H54 (cell line): Measurements from ENCODE around the gene USP4.

Source experiments
- DNase-seq: peaks from one replicate; pipeline ENCODE4 v3.0.0; 2011; ENCODE audit warnings: low spot score, mixed read lengths; ENCODE audit not compliant: insufficient read length
- FAIRE-seq: peaks from 3 replicates; lab custom pipeline; 2011; peaks lifted over from hg19 to GRCh38; lab: Jason Lieb, UNC
- POLR2A ChIP-seq: IDR thresholded peaks from 2 replicates; pipeline ENCODE4 v1.6.1; 2011; ENCODE audit warnings: low read depth, mild to moderate bottlenecking, low read length

USP4 gene

GRCh38 chr3:49339941-49340800 lies at the start of gene USP4:
Gene USP4 (minus strand): TSS chr3:49340053. CDS start chr3:49340024, 29 bp downstream.
- peak; percentile 76 for TF ChIP-seq POLR2A
- DNase-seq = peak; percentile 85
- no peak for FAIRE-seq

DNA sequence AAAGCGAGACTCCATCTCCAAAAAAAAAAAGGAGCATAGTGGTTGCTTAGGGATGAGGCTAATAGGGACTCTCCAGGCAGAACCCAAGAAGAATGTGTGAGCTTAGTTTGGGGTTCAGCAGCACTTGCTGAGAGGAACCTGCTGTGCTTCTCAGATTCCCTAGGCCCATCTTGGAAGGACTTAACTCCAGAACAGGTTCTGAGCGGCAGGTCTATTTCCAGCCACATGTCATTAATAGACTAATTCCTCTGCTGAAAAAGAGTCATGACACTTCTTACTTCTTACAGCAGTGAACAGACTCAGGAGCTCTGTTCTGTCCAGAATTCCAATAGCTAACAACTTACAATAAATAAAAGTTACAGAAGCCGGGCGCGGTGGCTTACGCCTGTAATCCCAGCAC lies 49.4 kb upstream of the USP4 start:
- DNase-seq (no peak), FAIRE-seq (no peak)
- TF ChIP-seq POLR2A = no peak

DNA sequence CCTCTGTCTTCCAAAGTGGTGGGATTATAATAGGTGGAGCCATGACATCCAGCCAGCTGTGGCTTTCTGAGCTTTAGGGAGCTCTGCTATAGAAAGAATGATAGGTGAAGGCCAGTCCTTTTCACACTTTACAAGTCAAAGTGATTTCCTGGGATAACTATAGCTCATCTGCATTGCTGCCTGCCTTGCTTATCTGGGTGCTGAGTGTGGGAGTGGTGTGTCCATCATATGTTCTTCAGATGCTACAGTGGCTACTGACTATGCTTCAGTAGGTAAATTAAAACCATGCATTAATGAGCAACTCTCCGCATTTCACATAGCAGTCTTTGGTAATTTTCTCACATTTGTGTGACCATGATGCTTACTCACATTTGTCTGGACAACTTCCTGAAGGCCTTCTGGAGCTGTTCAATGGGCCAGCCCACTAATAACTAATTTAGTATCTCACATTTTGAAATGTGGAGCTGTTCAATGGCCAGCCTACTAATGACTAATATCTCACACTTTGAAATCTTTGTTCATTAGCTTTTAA lies 48.5 kb upstream of the USP4 start:
- FAIRE-seq (no peak), DNase-seq (no peak)
- no peak for TF ChIP-seq POLR2A

GRCh38 chr3:49387721-49388120 lies 47.9 kb upstream of the USP4 start:
- TF ChIP-seq POLR2A = no peak
- no peak for DNase-seq
- FAIRE-seq = no peak

GRCh38 chr3:49386056-49386756 lies 46.4 kb upstream of the USP4 start:
- no peak for DNase-seq
- no peak for TF ChIP-seq POLR2A
- no peak for FAIRE-seq

- DNase-seq (no peak), FAIRE-seq (no peak)
These were observed 45.8 kb upstream of the USP4 start for GRCh38 chr3:49385617-49386016.

GRCh38 chr3:49383387-49383786 lies 43.5 kb upstream of the USP4 start:
- DNase-seq (no peak), FAIRE-seq (no peak)
- TF ChIP-seq POLR2A = no peak

More at GRCh38 chr3:49385617-49386016, 45.8 kb upstream of the USP4 start:
- TF ChIP-seq POLR2A = no peak

DNA sequence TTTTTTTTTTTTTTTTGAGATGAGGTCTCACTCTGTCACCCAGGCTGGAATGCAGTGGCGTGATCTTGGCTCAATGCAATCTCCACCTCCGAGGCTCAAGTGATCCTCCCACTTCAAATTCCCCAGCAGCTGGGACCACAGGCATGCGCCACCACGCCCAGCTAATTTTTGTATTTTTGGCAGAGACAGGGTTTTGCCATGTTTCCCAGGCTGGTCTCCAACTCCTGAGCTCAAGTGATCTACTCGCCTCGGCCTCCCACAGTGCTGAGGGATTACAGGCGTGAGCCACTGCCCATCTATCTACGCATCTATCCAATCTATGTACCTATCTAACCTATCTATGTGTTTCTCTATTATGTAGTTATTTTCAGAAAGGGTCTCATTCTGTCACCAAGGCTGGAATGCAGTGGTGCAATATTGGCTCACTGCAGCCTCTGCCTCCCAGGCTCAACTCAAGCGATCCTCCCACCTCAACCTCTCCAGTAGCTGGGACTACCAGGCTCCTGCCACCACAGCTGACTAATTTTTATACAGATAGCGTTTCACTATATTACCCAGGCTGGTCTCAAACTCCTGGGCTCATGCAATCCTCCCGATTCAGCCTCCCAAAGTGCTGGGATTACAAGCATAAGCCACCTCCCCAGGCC lies 38.5 kb upstream of the USP4 start:
- FAIRE-seq (peak; percentile 11), DNase-seq (no peak)
- no peak for TF ChIP-seq POLR2A

DNA sequence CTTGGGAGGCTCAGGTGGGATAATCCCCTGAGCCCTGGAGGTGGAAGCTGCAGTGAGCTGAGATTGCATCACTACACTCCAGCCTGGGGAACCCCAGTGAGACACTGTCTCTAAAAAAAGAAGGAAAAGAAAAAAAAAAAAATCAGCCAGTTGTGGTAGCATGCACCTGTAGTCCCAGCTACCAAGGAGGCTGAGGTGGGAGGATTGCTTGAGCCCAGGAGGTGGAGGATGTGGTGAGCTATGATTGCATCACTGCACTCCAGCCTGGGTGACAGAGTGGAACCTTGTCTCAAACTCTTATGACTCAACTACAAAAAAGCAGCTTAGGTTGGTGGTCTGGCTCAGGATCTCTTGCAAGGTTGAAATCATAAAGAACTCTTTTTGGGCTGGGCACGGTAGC lies 37.6 kb upstream of the USP4 start:
- no peak for TF ChIP-seq POLR2A
- peak; percentile 41 for FAIRE-seq
- DNase-seq = no peak

GRCh38 chr3:49371946-49372345 lies 32.1 kb upstream of the USP4 start:
- no peak for FAIRE-seq
- TF ChIP-seq POLR2A = no peak
- DNase-seq = no peak

- no peak for DNase-seq
- FAIRE-seq = no peak
- TF ChIP-seq POLR2A = no peak
These were observed 30.9 kb upstream of the USP4 start for GRCh38 chr3:49370585-49371290.

DNA sequence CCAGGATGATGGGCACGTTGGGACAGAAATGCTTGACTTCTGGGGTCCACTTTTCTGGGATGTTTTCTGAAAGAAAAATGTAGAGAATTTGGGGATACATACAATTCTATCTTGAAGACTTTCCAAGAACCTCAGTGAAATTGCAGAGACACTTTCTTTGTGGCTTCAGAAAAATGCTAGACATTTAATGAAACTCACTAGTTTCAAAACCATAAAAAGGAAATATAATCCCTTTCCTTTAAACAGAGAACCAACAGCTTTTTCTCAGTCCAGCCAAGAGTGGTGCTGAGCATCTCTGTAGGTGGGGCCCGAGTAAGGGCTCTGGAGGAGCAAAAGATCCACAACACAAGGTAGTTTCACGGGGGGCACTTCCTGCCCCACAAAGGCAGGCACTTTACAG lies 22.7 kb upstream of the USP4 start:
- DNase-seq = no peak
- TF ChIP-seq POLR2A = no peak
- FAIRE-seq = no peak

GRCh38 chr3:49359623-49360022 lies 19.8 kb upstream of the USP4 start:
- no peak for FAIRE-seq
- TF ChIP-seq POLR2A = no peak
- no peak for DNase-seq
